ENCODE data around the gene FBXL15. TPM values are rescaled to one million over a fixed set of nuclear protein-coding genes. Genes with fewer than 3 reads are reported as not detected.

FBXL15 gene, protein sequence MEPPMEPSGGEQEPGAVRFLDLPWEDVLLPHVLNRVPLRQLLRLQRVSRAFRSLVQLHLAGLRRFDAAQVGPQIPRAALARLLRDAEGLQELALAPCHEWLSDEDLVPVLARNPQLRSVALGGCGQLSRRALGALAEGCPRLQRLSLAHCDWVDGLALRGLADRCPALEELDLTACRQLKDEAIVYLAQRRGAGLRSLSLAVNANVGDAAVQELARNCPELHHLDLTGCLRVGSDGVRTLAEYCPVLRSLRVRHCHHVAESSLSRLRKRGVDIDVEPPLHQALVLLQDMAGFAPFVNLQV
- 5.8 and 8.1 TPM in 2 replicates for total RNA-seq

DNA sequence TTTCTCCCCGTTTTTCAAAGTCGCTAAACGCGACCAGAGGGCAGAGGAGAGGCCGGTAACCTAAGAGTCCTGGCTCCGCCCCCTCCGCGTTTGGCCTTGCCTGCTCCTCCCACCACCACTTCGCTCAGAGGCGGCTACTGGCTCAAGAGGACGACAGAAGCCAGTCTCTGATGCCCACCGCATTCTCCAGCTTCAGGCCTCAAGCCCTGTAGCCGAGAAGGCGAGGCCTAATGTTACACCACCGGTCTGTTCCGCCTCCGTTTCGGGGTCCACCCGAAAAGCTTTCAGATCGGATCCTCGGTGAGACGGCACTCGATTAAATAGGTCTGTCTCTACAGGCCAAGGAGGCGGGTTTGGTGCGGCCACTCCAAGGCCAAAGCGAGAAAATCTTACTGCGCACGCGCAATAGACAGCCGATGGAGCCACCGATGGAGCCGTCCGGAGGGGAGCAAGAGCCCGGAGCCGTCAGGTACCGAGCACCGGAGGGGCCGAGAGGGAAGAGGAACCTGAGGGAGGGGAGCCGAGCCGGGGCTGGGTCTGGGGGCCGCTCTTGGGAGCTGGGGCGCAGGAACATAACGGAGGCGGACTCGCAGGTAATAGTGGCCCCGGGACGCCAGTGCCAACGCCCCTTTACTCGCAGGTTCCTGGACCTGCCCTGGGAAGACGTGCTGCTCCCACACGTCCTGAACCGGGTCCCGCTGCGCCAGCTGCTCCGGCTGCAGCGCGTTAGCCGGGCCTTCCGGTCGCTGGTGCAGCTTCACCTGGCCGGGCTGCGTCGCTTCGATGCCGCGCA is at the start of gene FBXL15:
Gene FBXL15, plus strand, starts transcription at position 123 of the 793 bp plus-strand sequence. Its CDS starts 294 bp downstream, at position 417.
- DNase-seq (ENCODE audit: low read depth in 2 of 2) = peak; percentile 91 to 95

DNA sequence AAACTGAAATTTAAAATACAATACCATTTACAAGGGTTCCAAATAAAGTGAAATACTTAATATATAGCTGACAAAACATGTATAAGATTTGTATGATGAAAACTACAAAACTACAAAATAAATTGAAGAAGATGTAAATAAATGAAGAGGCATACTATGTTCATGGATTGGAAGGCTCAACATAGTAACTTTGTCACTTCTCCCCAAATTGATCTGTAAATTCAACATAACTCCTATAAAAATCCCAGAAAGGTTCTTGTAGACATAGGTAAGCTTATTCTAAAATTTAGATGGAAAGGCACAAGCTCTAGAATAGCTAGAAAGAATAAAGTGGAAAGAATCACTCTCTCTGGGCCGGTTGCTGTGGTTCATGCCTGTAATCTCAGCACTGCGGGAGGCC is 49.3 kb upstream of the FBXL15 start:
- no peak for DNase-seq (ENCODE audit: low read depth in 2 of 2)

GRCh38 chr10:102375250-102375649 is 45.4 kb upstream of the FBXL15 start:
- DNase-seq (ENCODE audit: low read depth in 2 of 2) = no peak

DNA sequence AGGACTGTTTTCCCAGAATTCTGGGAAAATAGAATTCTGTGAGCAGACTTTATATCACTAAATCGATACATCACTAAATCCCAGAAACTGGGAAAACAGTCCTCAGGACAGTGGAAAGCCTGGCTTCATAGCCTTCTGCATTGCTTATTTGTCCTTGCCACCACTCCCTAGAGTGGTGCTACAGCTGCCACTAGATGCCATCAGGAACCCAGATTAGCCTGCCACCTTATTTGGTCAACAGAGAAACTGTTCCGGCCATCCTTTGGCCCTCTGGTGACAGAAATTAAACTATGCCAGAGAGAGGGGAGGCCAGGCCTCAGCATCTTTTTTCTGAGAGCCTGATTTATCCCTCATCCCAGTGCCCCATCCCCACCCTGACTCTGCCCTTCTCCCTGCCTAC is 44.8 kb upstream of the FBXL15 start:
- no peak for DNase-seq (ENCODE audit: low read depth in 2 of 2)

DNA sequence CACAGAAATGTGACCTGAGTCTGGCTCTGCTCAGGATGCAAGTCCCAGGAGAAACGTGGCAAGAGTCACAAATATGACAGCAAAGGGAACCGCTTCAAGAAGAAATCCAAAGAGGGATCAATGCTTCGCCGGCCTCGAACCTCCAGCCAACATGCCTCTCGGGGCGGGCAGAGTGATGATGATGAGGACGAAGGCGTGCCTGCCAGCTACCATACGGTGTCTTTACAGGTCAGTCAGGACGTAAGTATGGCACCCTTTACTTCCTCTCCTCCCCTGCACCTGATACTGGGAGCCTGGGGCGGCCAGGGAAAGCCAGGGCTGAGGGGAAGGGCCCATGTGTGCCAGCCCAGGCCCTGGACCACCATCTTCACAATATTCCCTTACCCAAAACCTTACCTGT is 43.7 kb upstream of the FBXL15 start:
- no peak for DNase-seq (ENCODE audit: low read depth in 2 of 2)

DNA sequence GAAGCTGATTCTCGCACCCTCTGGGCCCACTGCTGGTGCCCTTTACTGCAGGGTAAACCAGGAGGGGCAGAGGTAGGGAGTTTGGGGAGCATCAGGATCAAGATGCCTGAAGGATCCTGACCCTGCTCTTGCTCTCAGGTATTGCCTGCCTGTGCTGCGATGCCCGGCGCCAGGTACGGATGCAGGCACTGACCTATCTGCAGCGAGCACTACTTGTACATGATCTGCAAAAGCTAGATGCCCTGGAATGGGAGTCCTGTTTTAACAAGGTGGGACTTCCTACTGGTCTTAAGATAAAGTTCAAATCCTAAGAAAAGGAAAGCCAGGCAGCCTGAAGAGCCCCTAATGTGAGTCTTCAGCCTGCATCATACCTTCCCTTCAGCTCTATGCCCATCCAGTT is 41.3 kb upstream of the FBXL15 start:
- no peak for DNase-seq (ENCODE audit: low read depth in 2 of 2)

DNA sequence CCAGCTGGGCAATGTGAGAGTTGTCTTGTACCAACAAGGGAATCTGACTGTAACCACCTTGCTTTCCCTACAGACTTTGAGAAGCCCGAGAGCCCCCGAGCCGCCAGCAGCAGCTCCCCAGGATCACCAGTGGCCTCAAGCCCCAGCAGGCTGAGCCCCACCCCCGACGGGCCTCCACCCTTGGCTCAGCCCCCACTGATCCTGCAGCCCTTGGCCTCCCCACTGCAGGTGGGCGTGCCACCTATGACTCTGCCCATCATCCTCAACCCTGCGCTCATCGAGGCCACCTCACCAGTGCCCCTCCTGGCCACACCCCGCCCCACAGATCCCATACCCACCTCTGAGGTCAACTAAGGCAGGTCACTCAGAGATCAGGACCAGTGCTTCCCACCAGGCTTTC is 38.7 kb upstream of the FBXL15 start:
- DNase-seq (ENCODE audit: low read depth in 2 of 2) = no peak

GRCh38 chr10:102382871-102383270 is 37.8 kb upstream of the FBXL15 start:
- DNase-seq (ENCODE audit: low read depth in 2 of 2) = no peak

DNA sequence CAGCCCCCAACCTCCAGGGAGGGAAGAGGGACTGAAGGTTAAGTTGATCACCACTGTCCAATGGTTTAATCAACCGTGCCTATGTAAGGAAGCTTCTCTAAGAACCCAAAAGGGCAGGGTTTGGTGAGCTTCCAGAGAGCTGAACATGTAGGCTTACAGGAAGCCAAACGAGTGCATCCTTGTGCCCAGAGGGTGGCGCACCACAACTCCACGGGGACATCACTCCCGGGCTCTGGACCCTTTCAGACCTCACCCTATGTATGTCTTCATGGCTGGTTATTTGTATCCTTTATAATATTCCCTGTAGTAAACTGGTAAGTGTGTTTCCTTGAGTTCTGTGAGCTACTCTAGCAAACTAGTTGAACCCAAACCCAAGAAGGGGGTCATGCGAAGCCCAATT is 36.6 kb upstream of the FBXL15 start:
- DNase-seq (ENCODE audit: low read depth in 2 of 2) = no peak

- no peak for DNase-seq (ENCODE audit: low read depth in 2 of 2)
Observed at GRCh38 chr10:102384606-102385429, 35.8 kb upstream of the FBXL15 start.

DNA sequence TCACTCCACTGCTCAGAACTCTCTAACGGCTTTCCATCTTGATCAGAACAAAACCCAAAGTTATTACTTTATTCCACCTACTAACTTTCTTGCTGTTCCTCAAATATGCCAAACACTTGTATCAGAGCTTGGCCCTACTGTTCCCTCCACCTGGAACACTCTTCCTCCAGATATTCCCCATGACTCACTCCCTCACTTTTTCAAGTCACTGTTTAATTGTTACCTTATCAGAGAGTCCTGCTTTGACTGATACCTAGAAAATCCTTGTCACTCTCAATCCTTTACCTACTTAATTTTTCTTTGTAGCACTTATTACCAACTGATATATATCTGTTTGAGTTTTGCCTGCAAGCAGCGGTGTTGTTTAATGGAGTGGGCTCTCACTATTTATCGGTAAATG is 30.7 kb upstream of the FBXL15 start:
- DNase-seq (ENCODE audit: low read depth in 2 of 2) = no peak

DNA sequence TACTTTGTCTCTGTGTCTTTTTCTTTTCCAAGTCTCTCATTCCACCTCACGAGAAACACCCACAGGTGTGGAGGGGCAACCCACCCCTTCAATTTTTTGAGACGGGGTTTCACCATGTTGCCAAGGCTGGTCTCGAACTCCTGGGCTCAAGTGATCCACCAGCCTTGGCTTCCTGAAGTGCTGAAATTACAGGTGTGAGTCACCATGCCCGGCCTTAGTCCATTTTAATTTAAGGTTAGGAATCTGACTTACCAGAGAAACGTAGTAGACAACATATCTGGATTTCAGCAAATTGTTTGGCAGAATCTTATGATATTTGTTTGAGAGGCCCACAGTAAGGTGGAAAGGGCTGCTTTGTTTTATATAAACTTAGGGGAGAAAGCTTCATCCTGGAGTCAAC is 28.3 kb upstream of the FBXL15 start:
- no peak for DNase-seq (ENCODE audit: low read depth in 2 of 2)

GRCh38 chr10:102393411-102394078 is 27.1 kb upstream of the FBXL15 start:
- no peak for DNase-seq (ENCODE audit: low read depth in 2 of 2)

- DNase-seq (ENCODE audit: low read depth in 2 of 2) = peak; percentile 91 to 95
Observed at GRCh38 chr10:102394079-102394800, 26.4 kb upstream of the FBXL15 start.

DNA sequence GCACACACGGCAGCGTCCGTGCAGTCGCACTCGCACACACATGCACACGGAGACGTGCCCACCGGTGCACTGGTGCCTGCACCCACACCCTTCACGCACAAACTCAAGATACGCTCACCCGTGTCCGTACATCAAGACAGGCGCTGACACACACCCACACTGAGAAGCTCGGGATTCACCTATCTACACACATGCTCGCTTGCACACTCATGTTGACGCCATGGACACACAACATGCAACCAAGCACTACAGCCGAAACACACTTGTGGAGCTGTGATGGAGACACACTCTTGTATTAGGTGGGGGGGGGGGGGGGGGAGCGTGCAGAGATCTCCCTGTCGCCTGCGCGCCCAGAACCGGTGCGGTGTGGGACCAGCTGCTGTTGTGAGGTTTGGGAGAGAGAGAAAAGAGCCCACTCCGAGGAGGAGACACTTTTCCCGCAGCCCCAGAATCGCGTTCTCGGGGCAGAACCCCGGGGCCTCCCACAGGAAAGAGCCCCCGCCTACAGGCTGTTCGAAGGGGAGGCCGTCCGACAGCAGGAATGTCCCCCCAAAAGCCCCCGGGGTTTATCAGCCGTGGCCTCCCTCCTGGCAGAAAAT is 25.7 kb upstream of the FBXL15 start:
- peak; percentile 26 to 51 for DNase-seq (ENCODE audit: low read depth in 2 of 2)

DNA sequence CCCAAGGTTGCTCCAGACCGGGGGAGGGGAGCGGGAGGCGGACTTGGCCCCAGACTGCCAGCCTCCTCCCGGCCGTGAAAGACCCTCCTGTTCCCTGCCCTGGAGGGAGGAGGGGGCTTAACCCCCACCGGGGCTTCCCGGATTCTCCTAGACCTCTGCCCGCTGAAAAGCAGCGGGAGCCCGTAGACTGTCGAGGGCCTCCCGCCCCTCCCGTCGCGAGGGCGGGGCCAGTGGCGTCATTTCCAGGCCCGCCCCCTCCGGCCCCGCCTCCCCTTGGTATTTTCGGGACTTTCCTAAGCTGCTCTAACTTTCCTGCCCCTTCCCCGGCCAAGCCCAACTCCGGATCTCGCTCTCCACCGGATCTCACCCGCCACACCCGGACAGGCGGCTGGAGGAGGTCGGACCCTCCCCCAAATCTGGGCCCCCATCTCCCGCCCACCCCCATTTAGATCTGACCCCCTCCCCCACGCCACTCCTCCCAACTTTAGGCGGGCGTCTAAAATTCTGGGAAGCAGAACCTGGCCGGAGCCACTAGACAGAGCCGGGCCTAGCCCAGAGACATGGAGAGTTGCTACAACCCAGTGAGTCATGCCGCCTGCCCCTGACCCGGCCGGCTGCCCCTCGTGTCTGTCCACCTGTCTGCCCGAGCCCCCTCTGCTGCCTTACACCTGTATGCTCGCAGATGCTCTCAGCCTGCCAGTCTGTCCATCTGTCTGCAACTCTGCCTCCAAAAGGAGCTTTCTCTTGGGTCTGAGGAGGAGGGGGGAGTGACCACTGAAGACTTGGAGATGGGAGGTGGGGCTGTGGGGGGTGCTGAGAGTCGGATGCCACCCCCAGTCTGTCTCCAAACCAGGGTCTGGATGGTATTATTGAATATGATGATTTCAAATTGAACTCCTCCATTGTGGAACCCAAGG is 25.0 kb upstream of the FBXL15 start, which contains the start of gene NFKB2:
Gene NFKB2, plus strand, starts transcription at position 306 of the 917 bp plus-strand sequence. Its CDS starts 255 bp downstream, at position 561.
- DNase-seq (ENCODE audit: low read depth in 2 of 2) = peak; percentile 82 to 91

- no peak for DNase-seq (ENCODE audit: low read depth in 2 of 2)
Observed at GRCh38 chr10:102396317-102396650, 24.4 kb upstream of the FBXL15 start.

GRCh38 chr10:102396730-102397151 is 23.9 kb upstream of the FBXL15 start:
- DNase-seq (ENCODE audit: low read depth in 2 of 2) = no peak

Data from dermis microvascular lymphatic vessel endothelial cell (primary cell).